RPMI7951 (cell line): ENCODE results near the gene MAP3K5. TPM values are rescaled to one million over a fixed set of nuclear protein-coding genes. Genes with fewer than 3 reads are reported as not detected.
"Not testable (repeated sequence)": the region's sequence is repeated elsewhere in the genome, so short reads cannot be mapped to it uniquely, and the experiment has no call there.

Source experiments
- DNase-seq: peaks from one replicate; pipeline ENCODE4 v3.0.0-alpha.2; 2012; ENCODE audit warnings: low read depth
- total RNA-seq: library from RNA; depleted of rRNA; stranded (reverse); fragments of >200 nt; shearing (Covaris generic); gene quantifications from 2 replicates; pipeline ENCODE4 v1.2.3, GENCODE V29; 2014

MAP3K5 gene
- total RNA-seq, 1 experiment from 2014 or later: 6.2 TPM

GRCh38 chr6:136772685-136773472 is 19.4 kb downstream of the MAP3K5 start:
- no peak for DNase-seq

- no peak for DNase-seq
These were observed 21.0 kb downstream of the MAP3K5 start for GRCh38 chr6:136771306-136771705.

- no peak for DNase-seq
These were observed 22.5 kb downstream of the MAP3K5 start for GRCh38 chr6:136769759-136770158.

- no peak for DNase-seq
These were observed 23.2 kb downstream of the MAP3K5 start for GRCh38 chr6:136769124-136769523.

- no peak for DNase-seq
These were observed 24.5 kb downstream of the MAP3K5 start for GRCh38 chr6:136767570-136768309.

GRCh38 chr6:136767103-136767502 is 25.2 kb downstream of the MAP3K5 start:
- DNase-seq: no peak

- DNase-seq: no peak
These were observed 26.0 kb downstream of the MAP3K5 start for GRCh38 chr6:136766274-136766673.

GRCh38 chr6:136764517-136764993 is 27.7 kb downstream of the MAP3K5 start:
- DNase-seq: no peak

GRCh38 chr6:136763716-136764516 is 28.4 kb downstream of the MAP3K5 start:
- no peak for DNase-seq

- DNase-seq: no peak
These were observed 29.0 kb downstream of the MAP3K5 start for GRCh38 chr6:136763255-136763654.

GRCh38 chr6:136762022-136762975 is 30.0 kb downstream of the MAP3K5 start:
- DNase-seq: no peak

- peak; percentile 64 for DNase-seq
These were observed 30.9 kb downstream of the MAP3K5 start for GRCh38 chr6:136761227-136761922.

- not testable (repeated sequence) for DNase-seq
These were observed 31.5 kb downstream of the MAP3K5 start for GRCh38 chr6:136760781-136761180.

- no peak for DNase-seq
These were observed 35.1 kb downstream of the MAP3K5 start for GRCh38 chr6:136757150-136757549.

- DNase-seq: no peak
These were observed 37.5 kb downstream of the MAP3K5 start for GRCh38 chr6:136754820-136755219.

GRCh38 chr6:136753624-136754023 is 38.7 kb downstream of the MAP3K5 start:
- DNase-seq: no peak

GRCh38 chr6:136752554-136752953 is 39.7 kb downstream of the MAP3K5 start:
- DNase-seq: no peak

- DNase-seq: no peak
These were observed 40.3 kb downstream of the MAP3K5 start for GRCh38 chr6:136751991-136752390.

GRCh38 chr6:136751522-136751956 is 40.7 kb downstream of the MAP3K5 start:
- DNase-seq: no peak
